Measurements from ENCODE around the gene EDARADD.

- TF ChIP-seq CTCF (IDR thresholded peaks at IDR 0.05): no peak
- no peak for TF ChIP-seq POLR2A (IDR thresholded peaks at IDR 0.05)
Measured at GRCh38 chr1:236413688-236414087, 19.6 kb downstream of the EDARADD start.
